LNCAP (cell line): ENCODE measurements around the gene ALS2.

ENCODE experiments used
- TF ChIP-seq, protein P1 (sequence below): fragments of 450-650 bp; IDR thresholded peaks from 2 replicates; pipeline ENCODE4 v1.5.1; 2017; ENCODE audit warnings: mild to moderate bottlenecking

The ALS2 gene

DNA sequence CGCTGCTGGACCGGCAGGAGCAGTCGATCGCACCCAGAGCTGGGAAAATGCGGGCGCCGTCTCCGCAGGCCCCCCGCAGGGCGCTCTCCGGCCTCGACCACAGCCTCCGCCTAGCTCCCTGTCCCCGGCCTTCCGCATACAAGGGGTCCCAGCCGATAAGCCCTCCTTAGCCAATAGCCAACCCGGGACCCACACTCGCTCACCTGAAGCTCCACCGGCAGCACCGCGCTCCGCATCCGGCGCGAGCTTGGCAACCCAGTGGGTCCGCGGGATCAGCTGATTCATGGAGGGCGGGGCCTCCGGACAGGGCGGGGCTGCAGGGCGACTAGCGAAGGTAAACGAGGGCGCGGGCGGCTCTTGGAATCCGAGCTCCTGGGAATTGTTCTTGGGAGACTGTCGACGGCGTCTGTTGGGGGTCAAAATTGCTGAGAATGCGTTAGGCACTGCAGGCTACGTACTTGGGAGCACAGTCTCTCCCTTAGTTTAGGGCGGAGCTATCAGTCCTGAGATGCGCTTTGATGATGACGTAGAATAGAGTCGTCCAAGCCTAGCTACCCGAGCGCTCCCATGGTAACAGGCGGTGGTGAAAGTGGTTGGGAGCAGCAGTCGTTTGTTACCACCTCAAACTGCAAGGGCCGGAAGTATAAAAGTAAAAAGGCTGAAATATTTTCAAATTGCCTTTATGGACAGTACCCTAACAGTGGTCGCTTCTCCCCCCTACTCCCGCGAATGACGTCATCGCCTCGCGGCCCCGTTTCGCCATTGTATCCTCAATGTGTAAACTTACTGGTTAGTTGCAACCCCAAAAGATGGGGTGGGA is at the start of gene ALS2:
Gene ALS2, minus strand, starts transcription at position 260 of the 820 bp plus-strand sequence. CDS start 12,048 bp downstream, outside the sequence.
- TF ChIP-seq, protein P1, sequence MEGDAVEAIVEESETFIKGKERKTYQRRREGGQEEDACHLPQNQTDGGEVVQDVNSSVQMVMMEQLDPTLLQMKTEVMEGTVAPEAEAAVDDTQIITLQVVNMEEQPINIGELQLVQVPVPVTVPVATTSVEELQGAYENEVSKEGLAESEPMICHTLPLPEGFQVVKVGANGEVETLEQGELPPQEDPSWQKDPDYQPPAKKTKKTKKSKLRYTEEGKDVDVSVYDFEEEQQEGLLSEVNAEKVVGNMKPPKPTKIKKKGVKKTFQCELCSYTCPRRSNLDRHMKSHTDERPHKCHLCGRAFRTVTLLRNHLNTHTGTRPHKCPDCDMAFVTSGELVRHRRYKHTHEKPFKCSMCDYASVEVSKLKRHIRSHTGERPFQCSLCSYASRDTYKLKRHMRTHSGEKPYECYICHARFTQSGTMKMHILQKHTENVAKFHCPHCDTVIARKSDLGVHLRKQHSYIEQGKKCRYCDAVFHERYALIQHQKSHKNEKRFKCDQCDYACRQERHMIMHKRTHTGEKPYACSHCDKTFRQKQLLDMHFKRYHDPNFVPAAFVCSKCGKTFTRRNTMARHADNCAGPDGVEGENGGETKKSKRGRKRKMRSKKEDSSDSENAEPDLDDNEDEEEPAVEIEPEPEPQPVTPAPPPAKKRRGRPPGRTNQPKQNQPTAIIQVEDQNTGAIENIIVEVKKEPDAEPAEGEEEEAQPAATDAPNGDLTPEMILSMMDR = no peak

DNA sequence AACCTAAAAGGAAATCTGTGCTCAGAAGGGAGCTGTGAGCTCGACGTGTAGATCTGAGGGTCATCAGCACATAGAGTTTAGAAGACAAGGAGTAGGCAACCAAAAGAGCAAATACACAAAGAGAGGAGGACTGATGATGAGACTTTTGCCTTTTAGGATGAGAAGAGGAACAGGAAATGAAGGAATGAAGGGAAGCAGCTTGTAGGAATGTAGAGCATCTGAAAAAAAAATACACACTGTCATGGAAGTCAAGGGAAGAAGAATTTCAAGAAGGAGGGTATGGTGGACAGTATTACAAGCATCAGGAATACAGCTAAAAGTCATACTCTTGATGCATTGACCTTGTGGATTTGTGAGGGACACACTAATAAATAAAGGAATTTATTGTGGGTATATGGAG is 47.5 kb upstream of the ALS2 start:
- TF ChIP-seq, protein P1 = no peak

DNA sequence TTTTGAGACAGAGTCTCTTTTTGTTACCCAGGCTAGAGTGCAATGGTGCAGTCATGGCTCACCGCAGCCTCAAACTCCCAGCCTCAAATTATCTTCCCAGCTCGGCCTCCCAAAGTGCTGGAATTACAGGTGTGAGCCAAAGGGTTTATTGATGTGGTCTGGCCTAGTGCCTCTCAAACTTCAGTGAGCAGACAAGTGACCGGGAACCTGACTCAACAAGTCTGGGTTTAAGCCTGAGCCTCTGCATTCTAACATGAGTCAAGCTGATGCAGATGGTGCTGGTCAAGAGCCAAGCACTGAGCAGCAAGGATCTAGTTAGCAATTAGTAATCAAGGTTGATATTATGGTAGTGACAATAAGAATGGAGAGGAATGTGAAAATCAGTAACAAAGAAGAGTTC is 46.9 kb upstream of the ALS2 start:
- TF ChIP-seq, protein P1 = no peak

DNA sequence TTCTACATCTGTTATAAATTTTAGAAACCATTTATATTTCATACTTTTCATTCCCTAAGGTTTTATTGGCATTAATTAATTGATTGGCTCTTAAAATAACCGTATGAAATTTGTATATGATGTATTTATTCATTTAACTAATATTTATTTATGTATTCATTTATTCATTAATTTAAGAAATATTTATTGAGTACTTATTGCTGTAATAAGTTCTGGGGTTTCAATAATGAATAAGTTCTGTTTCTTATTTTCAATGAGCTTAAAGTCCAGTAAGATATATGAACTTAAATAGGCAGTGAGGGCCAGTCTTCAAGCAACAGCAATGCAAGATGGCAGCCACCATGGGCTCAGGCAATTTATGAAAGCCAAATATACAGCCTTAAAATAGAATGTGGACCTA is 43.5 kb upstream of the ALS2 start:
- TF ChIP-seq, protein P1 = no peak

DNA sequence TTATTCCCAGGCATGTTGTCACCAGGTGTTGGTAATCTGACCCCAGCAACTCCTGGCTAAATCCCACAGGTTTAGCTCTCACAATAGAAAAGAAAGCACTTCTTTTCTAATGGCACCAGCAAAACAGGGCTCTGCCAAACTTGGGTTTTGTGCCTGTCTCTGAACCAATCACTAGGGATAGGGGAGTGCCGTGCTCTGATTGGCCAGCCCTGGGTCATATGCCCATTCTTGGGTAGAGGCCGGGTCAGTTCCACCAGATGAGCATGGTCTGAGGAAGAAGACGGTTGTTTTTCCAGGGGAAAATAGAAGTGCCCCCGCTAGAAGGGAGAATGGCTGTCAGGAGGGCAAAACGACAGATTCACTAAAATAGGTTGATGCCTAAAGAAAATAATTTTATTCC is 40.3 kb upstream of the ALS2 start:
- TF ChIP-seq, protein P1 = no peak

DNA sequence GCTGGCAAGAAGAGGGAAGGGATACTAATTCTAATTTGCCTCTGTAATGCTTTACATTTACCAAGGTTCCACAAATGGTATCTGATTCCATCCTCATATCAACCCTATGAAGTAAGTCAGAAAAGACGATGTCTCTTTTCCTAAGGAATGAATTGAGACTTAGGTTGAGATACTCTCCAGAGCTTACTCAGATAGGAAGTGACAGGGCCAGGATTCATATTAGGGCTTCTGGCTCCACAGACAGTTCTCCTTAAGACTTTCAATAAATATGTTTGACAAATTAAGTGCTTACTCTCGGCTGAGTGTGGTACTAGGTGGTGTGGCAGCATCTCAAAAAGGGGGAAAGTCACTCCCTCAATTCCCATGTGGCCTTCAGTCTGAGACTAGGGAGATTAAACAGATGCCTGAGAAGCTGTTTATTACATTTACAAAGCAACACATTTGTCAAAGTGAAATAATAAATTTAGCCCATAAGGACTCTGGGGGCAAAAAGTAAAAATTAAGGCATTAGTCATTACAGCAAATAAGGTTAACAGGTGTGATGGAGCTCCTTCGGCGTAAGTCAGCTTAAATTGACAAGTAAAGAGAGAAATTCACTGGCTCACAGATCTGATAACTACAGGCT is 39.8 kb upstream of the ALS2 start:
- TF ChIP-seq, protein P1 = no peak

DNA sequence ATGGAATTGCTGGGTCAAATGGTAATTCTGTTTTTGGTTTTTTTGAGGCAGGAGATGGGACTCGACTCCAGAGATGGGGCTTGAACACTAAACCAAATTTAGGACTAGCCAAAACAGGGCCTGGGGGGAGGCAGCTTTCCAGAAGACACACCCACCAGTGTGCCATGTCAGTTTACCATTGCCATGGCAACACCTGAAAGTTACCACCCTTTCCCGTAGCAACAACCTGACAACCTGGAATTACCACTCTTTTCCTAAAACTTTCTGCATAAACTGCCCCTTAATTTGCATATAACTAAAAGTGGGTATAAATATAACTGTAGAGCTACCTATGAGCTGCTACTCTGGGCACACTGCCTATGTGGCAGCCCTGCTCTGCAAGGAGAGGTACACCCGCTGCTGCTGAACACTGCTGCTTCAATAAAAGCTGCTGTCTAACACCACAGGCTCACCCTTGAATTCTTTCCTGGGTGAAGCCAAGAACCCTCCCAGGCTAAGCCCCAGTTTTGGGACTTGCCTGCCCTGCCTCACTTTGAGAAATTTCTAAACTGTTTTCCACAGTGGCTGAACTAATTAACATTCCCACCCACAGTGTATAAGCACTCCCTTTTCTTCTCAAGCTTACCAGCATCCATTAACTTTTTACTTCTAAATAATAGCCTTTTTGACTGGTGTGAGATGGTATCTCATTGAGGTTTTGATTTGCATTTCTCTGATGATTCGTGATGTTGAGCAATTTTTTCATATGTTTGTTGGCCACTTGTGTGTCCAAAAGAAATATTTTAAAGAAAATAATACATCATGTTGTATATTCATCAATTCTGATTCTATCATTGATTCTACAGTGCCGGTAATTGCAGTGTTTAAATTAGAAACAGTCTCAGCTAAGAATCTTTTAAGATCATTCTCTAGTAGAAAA is 36.2 kb upstream of the ALS2 start:
- TF ChIP-seq, protein P1 = no peak
